CD14-positive monocyte (primary cell): ENCODE data around the gene MRO. TPM values are rescaled to one million over a fixed set of nuclear protein-coding genes. Genes with fewer than 3 reads are reported as not detected.

ENCODE experiments used
- DNase-seq, 3 donors: peaks; one replicate each; pipeline ENCODE4 v3.0.0-alpha.2; 2011 to 2022
- H2AFZ ChIP-seq: 2 replicates; pipeline ENCODE4 v1.6.0; 2012; ENCODE audit warnings: mild to moderate bottlenecking, low read depth, low read length, inconsistent platforms; ENCODE audit not compliant: insufficient read depth, poor library complexity, severe bottlenecking
- H3K27ac ChIP-seq, 2 donors: 1 replicate in 1 of 2; 2 replicates in 1 of 2; pipeline ENCODE4 v1.5.1; 2012 to 2013; ENCODE audit warnings: low read length in 2 of 2, control low read depth in 1 of 2, inconsistent platforms in 1 of 2, low read depth in 1 of 2, mild to moderate bottlenecking in 1 of 2
- H3K27me3 ChIP-seq, 2 donors: one replicate each; pipeline versions ENCODE4 v1.6.0 to v1.6.1; 2011 to 2013; ENCODE audit warnings: low read length in 2 of 2; ENCODE audit not compliant: control insufficient read depth in 2 of 2, insufficient read depth in 2 of 2
- H3K36me3 ChIP-seq, 2 donors: replicated peaks in 1 of 2; 1 replicate in 1 of 2; 2 replicates in 1 of 2; pipeline versions ENCODE4 v1.5.1 to v1.6.1; 2012 to 2013; ENCODE audit warnings: low read length in 2 of 2, control low read depth in 1 of 2, inconsistent platforms in 1 of 2, mild to moderate bottlenecking in 1 of 2; ENCODE audit not compliant: insufficient read depth in 2 of 2, control insufficient read depth in 1 of 2
- H3K4me1 ChIP-seq, 2 donors: 1 replicate in 1 of 2; 2 replicates in 1 of 2; pipeline versions ENCODE4 v1.5.1 to v1.6.1; 2012 to 2013; ENCODE audit warnings: low read length in 2 of 2, control low read depth in 1 of 2, inconsistent platforms in 1 of 2, mild to moderate bottlenecking in 1 of 2, moderate library complexity in 1 of 2; ENCODE audit not compliant: insufficient read depth in 2 of 2, control insufficient read depth in 1 of 2
- H3K4me2 ChIP-seq: replicated peaks from 2 replicates; pipeline ENCODE3; 2012; ENCODE audit warnings: low read length, moderate library complexity, mild to moderate bottlenecking; ENCODE audit not compliant: poor library complexity, severe bottlenecking; ENCODE audit errors: extremely low read depth
- H3K4me3 ChIP-seq, 3 experiments: fragments of 200-600 bp in 1 of 3; sonication (generic) in 1 of 3; replicated peaks in 1 of 3; 1 replicate in 2 of 3; 2 replicates in 1 of 3; pipeline ENCODE4 v1.5.1; 2011 to 2013; ENCODE audit warnings: low read length in 3 of 3, mild to moderate bottlenecking in 3 of 3, control low read depth in 2 of 3, low read depth in 2 of 3, inconsistent platforms in 1 of 3, moderate library complexity in 1 of 3
- H3K79me2 ChIP-seq: 2 replicates; pipeline ENCODE4 v1.6.0; 2012; ENCODE audit warnings: mild to moderate bottlenecking, control low read depth, inconsistent platforms, low read length, moderate library complexity; ENCODE audit not compliant: insufficient read depth
- H3K9ac ChIP-seq: 2 replicates; pipeline ENCODE4 v1.6.0; 2017; ENCODE audit warnings: low read length, mild to moderate bottlenecking; ENCODE audit not compliant: insufficient read depth, poor library complexity, severe bottlenecking
- H3K9me3 ChIP-seq, 2 donors: replicated peaks in 1 of 2; 1 replicate in 1 of 2; 2 replicates in 1 of 2; pipeline versions ENCODE4 v1.5.1 to v1.6.1; 2012 to 2013; ENCODE audit warnings: low read length in 2 of 2, control low read depth in 1 of 2; ENCODE audit not compliant: control insufficient read depth in 1 of 2, insufficient read depth in 1 of 2
- H4K20me1 ChIP-seq: 2 replicates; pipeline ENCODE4 v1.6.0; 2012; ENCODE audit warnings: mild to moderate bottlenecking, low read length, control low read depth, moderate library complexity; ENCODE audit not compliant: insufficient read depth
- H3K27ac Mint-ChIP-seq, 7 donors: one replicate each; pipeline ENCODE4 v1.8.0; 2020; ENCODE audit warnings: mild to moderate bottlenecking in 7 of 7, mixed read lengths in 7 of 7, moderate library complexity in 6 of 7, inconsistent platforms in 2 of 7
- H3K27me3 Mint-ChIP-seq, 3 donors: one replicate each; pipeline ENCODE4 v1.8.0; 2021 to 2022; ENCODE audit warnings: low read depth in 3 of 3, mild to moderate bottlenecking in 3 of 3, mixed read lengths in 3 of 3, moderate library complexity in 3 of 3, inconsistent platforms in 1 of 3
- H3K36me3 Mint-ChIP-seq, 2 donors: one replicate each; pipeline ENCODE4 v1.8.0; 2020; ENCODE audit warnings: mixed read lengths in 2 of 2, inconsistent platforms in 1 of 2, mild to moderate bottlenecking in 1 of 2
- H3K4me1 Mint-ChIP-seq: one replicate; pipeline ENCODE4 v1.8.0; 2020; ENCODE audit warnings: mild to moderate bottlenecking, mixed read lengths
- H3K4me3 Mint-ChIP-seq, 2 donors: one replicate each; pipeline ENCODE4 v1.8.0; 2020; ENCODE audit warnings: mild to moderate bottlenecking in 2 of 2, mixed read lengths in 2 of 2, moderate library complexity in 1 of 2
- H3K9me3 Mint-ChIP-seq, 7 donors: one replicate each; pipeline ENCODE4 v1.8.0; 2020 to 2022; ENCODE audit warnings: mixed read lengths in 7 of 7, mild to moderate bottlenecking in 6 of 7, moderate library complexity in 6 of 7, inconsistent platforms in 2 of 7
- CTCF ChIP-seq: fragments of 200-600 bp; IDR thresholded peaks from one replicate; pipeline ENCODE4 v1.8.0; 2022; ENCODE audit warnings: antibody characterized with exemption, mild to moderate bottlenecking
- WGBS: methylation state at CpG from one replicate; pipeline ENCODE4 v1.1.5; 2013; ENCODE audit warnings: missing lambda C conversion rate; ENCODE audit not compliant: insufficient coverage; 5-methylcytosine and 5-hydroxymethylcytosine counted together
- intact Hi-C, 2 donors: fragments of 100-400 bp; cut with micrococcal nuclease; formaldehyde crosslinking; loops; one replicate each; pipeline versions ENCODE4 v1.15.0 to v1.15.1; 2023
- polyA plus RNA-seq, 3 donors: library from polyadenylated mRNA; depleted of rRNA in 1 of 3; unstranded in 2 of 3; stranded (reverse) in 1 of 3; fragments of 300-500 nt in 2 of 3; fragments of >200 nt in 1 of 3; fragmentation: Illumina TruSeq in 2 of 3; gene quantifications; 1 replicate in 2 of 3; 2 replicates in 1 of 3; pipeline ENCODE4 v1.2.3, GENCODE V29; 2012 to 2021

The MRO gene
- polyA plus RNA-seq, 3 donors, result 0.01 TPM; not detected in 2

- Histone ChIP-seq H3K79me2 (no peaks in the 10 kb centered on the region), H4K20me1 (no peaks in the 10 kb centered on the region), H3K4me3 (no peak overlapping the region), H2AFZ (no peak overlapping the region), H3K4me2 (no peak overlapping the region), H3K9me3 (no peaks in the 10 kb centered on the region), H3K27me3 (no peaks in the 10 kb centered on the region), H3K4me1 (no peaks in the 10 kb centered on the region), H3K9ac (no peak overlapping the region), H3K36me3 (no peaks in the 10 kb centered on the region), H3K27ac (no peak overlapping the region)
- intact Hi-C loops, result no loop called here
- H3K4me1 Mint-ChIP-seq, result no peaks in the 10 kb centered on the region
- no peak for DNase-seq
- TF ChIP-seq CTCF, result no peak
- peaks cover 4 to 12% (median 11%) of the 10 kb centered on the region in 3 donors for H3K27me3 Mint-ChIP-seq
- H3K27ac Mint-ChIP-seq, result no peak overlapping the region
- no peaks in the 10 kb centered on the region for H3K36me3 Mint-ChIP-seq
- H3K9me3 Mint-ChIP-seq, result peaks cover 0 to 11% (median 4%) of the 10 kb centered on the region in 7 donors
- H3K4me3 Mint-ChIP-seq, result no peak overlapping the region
- 17% methylated on average over 2 of the region's 5 CpGs for WGBS
Measured at GRCh38 chr18:50751490-50751889, 68.3 kb downstream of the MRO start.

DNA sequence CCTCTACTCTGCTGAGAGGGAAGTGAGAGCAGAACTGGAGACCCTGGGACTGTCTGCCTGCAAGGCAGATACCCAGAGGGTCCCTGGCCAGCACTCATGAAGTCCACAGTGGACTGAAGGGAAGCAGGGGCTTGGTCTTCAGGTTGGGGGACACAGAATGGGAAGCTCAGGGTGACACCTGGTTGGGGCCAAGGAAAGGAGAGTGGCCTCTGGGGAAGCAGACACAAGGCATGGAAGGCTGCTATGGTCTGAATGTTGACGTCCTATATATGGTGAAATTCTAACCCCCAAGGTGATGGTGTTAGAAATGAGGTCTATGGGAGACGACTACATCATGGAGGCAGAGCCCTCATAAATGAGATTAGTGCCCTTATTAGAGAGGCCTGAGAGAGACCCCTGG, 69.3 kb downstream of the MRO start:
- H3K36me3 Mint-ChIP-seq, result no peaks in the 10 kb centered on the region
- TF ChIP-seq CTCF, result no peak

More for the DNA sequence above, 69.3 kb downstream of the MRO start:
- no peak overlapping the region for H2AFZ ChIP-seq
- H3K27me3 ChIP-seq, result no peaks in the 10 kb centered on the region
- H3K4me3 ChIP-seq, result no peak overlapping the region
- H3K27ac Mint-ChIP-seq, result no peak overlapping the region
- intact Hi-C loops, result no loop called here
- H3K27ac ChIP-seq, result no peak overlapping the region
- no peak for DNase-seq
- no peak overlapping the region for H3K4me2 ChIP-seq
- no peaks in the 10 kb centered on the region for H4K20me1 ChIP-seq
- H3K79me2 ChIP-seq, result no peaks in the 10 kb centered on the region
- H3K9me3 Mint-ChIP-seq, result peaks cover 0 to 12% (median 6%) of the 10 kb centered on the region in 7 donors
- H3K9me3 ChIP-seq, result no peaks in the 10 kb centered on the region
- no peaks in the 10 kb centered on the region for H3K4me1 ChIP-seq
- no CpG with 5 or more reads among the region's 2 CpGs for WGBS
- no peak overlapping the region for H3K9ac ChIP-seq
- H3K4me1 Mint-ChIP-seq, result no peaks in the 10 kb centered on the region
- H3K4me3 Mint-ChIP-seq, result no peak overlapping the region
- peaks cover 3 to 12% (median 9%) of the 10 kb centered on the region in 3 donors for H3K27me3 Mint-ChIP-seq
- no peaks in the 10 kb centered on the region for H3K36me3 ChIP-seq
